Right lobe of liver (tissue), 6 donors: ENCODE data around the gene MAVS. TPM values are rescaled to one million over a fixed set of nuclear protein-coding genes. Genes with fewer than 3 reads are reported as not detected.
A peak's percentile ranks its signal among the peaks of the same experiment; 100 is the strongest.

Experiments
- ATAC-seq, 4 donors: fragments of 200-7000 bp; cut with Tn5 transposase; one replicate each; pipeline ENCODE4 v1.9.1; 2020; ENCODE audit warnings: mild to moderate bottlenecking in 4 of 4, moderate library complexity in 4 of 4
- DNase-seq, 3 donors: peaks; one replicate each; pipeline ENCODE4 v3.0.0-alpha.2; 2020
- H3K27ac ChIP-seq, 3 donors: fragments of 200-600 bp; one replicate each; pipeline ENCODE4 v1.8.0; 2022
- H3K27me3 ChIP-seq, 2 donors: fragments of 200-600 bp; one replicate each; pipeline ENCODE4 v1.8.0; 2022
- H3K36me3 ChIP-seq, 4 donors: fragments of 200-600 bp; sonication (generic) in 1 of 4; one replicate each; pipeline versions ENCODE4 v1.5.1 to v1.8.0; 2017 to 2022; ENCODE audit warnings: control low read depth in 1 of 4
- H3K4me1 ChIP-seq, 4 donors: fragments of 200-600 bp; sonication (generic) in 1 of 4; one replicate each; pipeline versions ENCODE4 v1.5.1 to v1.8.0; 2017 to 2022; ENCODE audit warnings: control low read depth in 1 of 4
- H3K4me3 ChIP-seq, 3 donors: fragments of 200-600 bp; one replicate each; pipeline ENCODE4 v1.8.0; 2022
- H3K9me3 ChIP-seq, 4 donors: fragments of 200-600 bp; sonication (generic) in 1 of 4; one replicate each; pipeline versions ENCODE4 v1.5.1 to v1.8.0; 2017 to 2022; ENCODE audit warnings: control low read depth in 1 of 4
- CTCF ChIP-seq, 4 donors: fragments of 200-600 bp in 3 of 4; fragments of 450-650 bp in 1 of 4; IDR thresholded peaks; one replicate each; pipeline versions ENCODE4 v1.5.1 to v1.8.0; 2016 to 2022; ENCODE audit warnings: antibody characterized with exemption in 4 of 4, mild to moderate bottlenecking in 2 of 4
- POLR2A ChIP-seq: fragments of 450-650 bp; IDR thresholded peaks from one replicate; pipeline ENCODE4 v1.6.1; 2017; ENCODE audit warnings: antibody characterized with exemption, mild to moderate bottlenecking
- WGBS: methylation state at CpG from one replicate; pipeline ENCODE4 v1.1.6; 2018; ENCODE audit warnings: low coverage, low lambda C conversion rate; ENCODE audit not compliant: insufficient coverage; ENCODE audit errors: missing lambda C conversion rate; 5-methylcytosine and 5-hydroxymethylcytosine counted together
- intact Hi-C, 2 donors: fragments of 100-400 bp; cut with DNase I; formaldehyde crosslinking; loops; one replicate each; pipeline versions ENCODE4 v1.11.2 to v1.14.1; 2022
- total RNA-seq, 6 experiments: library from RNA; depleted of rRNA in 2 of 6; stranded (reverse); fragments of >200 nt in 2 of 6; fragmentation: NEBNext Ultra II Directional in 3 of 6; extraction: Animal tissue kit (Norgen Biotek cat#: 25700) in 3 of 6; gene quantifications; one replicate each; pipeline versions ENCODE4 v1.1.0 to v1.2.4, GENCODE V29; 2016 to 2023
- donor health status: DM: no; HTN: yes; CAD: no.
- donor health status: DM: no; HTN: no; CAD: no.
- donor health status: DM: no; HTN: no; CAD: no.
- donor health status: DM: no; HTN: yes; CAD: no.
- donor health status: DM: no; HTN: yes; CAD: no.

Gene MAVS
- total RNA-seq, 6 experiments from 2014 or later, result 10.1 to 20.4 (median 17.0) TPM

DNA sequence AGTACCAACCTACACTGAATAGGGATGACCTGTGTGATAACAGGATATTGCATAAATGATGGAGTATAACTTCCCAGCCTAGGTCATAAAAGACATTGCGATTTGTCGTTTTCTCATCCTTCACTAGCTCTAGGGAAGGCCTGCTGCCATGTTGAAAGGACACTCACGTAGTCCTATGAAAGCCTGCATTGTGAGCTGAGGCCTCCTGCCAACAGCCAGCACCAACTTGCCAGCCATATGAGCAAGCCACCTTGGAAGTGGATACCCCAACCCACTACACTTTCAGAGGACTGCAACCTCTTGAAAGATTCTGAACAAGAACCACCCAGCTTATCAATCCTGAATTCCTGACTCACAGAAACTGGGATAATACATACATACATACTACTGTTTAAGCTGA, 39.1 kb downstream of the MAVS start:
- WGBS, result 93% methylated on average over 3 of the region's 3 CpGs
- Histone ChIP-seq H3K36me3 (no peaks in the 10 kb centered on the region), H3K27ac (no peak overlapping the region), H3K9me3 (no peaks in the 10 kb centered on the region), H3K4me3 (no peak overlapping the region), H3K27me3 (no peaks in the 10 kb centered on the region), H3K4me1 (peaks cover 0 to 10% (median 3%) of the 10 kb centered on the region in 4 donors)
- intact Hi-C loops, result no loop called here
- TF ChIP-seq POLR2A (no peak), CTCF (IDR thresholded peaks at IDR 0.05) (no peak)
- peak in 1 of 3 donors; percentile 24 for DNase-seq
- ATAC-seq, result no peak

DNA sequence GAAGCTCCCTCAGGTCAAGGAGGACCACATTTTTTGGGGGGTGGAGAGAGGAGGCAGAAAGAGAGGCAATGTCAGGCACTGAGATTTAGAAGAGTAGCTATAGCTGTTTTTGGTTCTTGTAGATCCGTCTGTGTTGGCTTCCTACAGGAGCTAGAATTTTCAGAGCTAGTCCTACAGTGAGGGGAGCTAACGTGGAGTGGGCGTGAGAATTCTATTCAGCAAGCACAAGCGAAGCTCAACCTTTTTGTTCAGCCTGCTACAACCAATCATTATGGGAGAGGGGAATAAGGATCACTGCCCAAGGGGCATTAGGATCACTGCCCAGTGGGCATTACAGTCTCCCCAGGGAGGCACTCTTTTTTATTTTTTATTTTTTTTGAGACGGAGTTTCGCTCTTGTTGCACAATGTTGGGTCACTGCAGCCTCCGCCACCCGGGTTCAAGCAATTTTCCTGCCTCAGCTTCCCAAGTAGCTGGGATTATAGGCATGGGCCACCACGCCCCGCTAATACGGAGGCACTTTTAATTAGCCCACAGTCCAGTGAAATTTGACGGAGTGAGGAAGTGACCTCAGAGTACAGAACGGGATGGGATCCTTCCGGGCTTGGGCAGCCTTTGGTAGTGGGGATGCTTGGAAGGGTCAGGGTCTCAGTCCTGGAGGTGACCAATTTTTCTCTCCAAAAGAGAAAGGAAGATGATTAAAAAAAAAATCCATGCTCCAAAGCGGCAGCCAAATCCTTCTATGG, 41.4 kb downstream of the MAVS start:
- no peaks in the 10 kb centered on the region for H3K36me3 ChIP-seq
- TF ChIP-seq CTCF (IDR thresholded peaks at IDR 0.05), result no peak
- 21% methylated on average over 10 of the region's 15 CpGs for WGBS
- H3K4me1 ChIP-seq, result peaks cover 0 to 33% (median 9%) of the 10 kb centered on the region in 4 donors
- DNase-seq, result peak in 1 of 3 donors; percentile 36
- H3K27me3 ChIP-seq, result no peaks in the 10 kb centered on the region
- no peaks in the 10 kb centered on the region for H3K9me3 ChIP-seq
- intact Hi-C loops, result no loop called here
- peak in 1 of 4 donors; percentile 9 for ATAC-seq
- peak overlapping the region; percentile 75 to 93 (median 91) for H3K4me3 ChIP-seq
- H3K27ac ChIP-seq, result peak overlapping the region; percentile 66 to 85 (median 77)

GRCh38 chr20:3888622-3889488, 42.2 kb downstream of the MAVS start, which contains the start of gene PANK2:
Gene PANK2 (plus strand): TSS chr20:3889387.
- intact Hi-C loops, result no loop called here
- H3K4me1 ChIP-seq, result peaks cover 0 to 40% (median 11%) of the 10 kb centered on the region in 4 donors
- WGBS, result 0% methylated on average over 28 of the region's 72 CpGs
- H3K27me3 ChIP-seq, result no peaks in the 10 kb centered on the region
- H3K36me3 ChIP-seq, result no peaks in the 10 kb centered on the region
- peak; percentile 99 to 100 (median 100) for DNase-seq
- peak within 1 kb of the TSS; percentile 77 to 96 (median 85) for H3K27ac ChIP-seq
- H3K9me3 ChIP-seq, result no peaks in the 10 kb centered on the region
- TF ChIP-seq POLR2A, result peak; percentile 90
- peak in 3 of 4 donors; percentile 27 to 50 (median 35) for TF ChIP-seq CTCF (IDR thresholded peaks at IDR 0.05)
- H3K4me3 ChIP-seq, result peak within 1 kb of the TSS; percentile 75 to 93 (median 91)
- peak; percentile 96 to 99 (median 96) for ATAC-seq

GRCh38 chr20:3889489-3890397, 43.1 kb downstream of the MAVS start:
- H3K4me1 ChIP-seq, result peaks cover 0 to 48% (median 15%) of the 10 kb centered on the region in 4 donors
- peak overlapping the region; percentile 77 to 96 (median 85) for H3K27ac ChIP-seq
- TF ChIP-seq POLR2A (no peak), CTCF (IDR thresholded peaks at IDR 0.05) (peak in 1 of 4 donors; percentile 1)
- H3K9me3 ChIP-seq, result no peaks in the 10 kb centered on the region
- H3K27me3 ChIP-seq, result no peaks in the 10 kb centered on the region
- under 1% methylated on average over 17 of the region's 68 CpGs for WGBS
- ATAC-seq (peak in 2 of 4 donors; percentile 4 to 5), DNase-seq (peak; percentile 49 to 64 (median 61))
- H3K36me3 ChIP-seq, result no peaks in the 10 kb centered on the region
- intact Hi-C loops, result no loop called here
- peak overlapping the region; percentile 75 to 93 (median 91) for H3K4me3 ChIP-seq
